GM19455 (cell line): ENCODE results near the gene SLCO3A1.
A peak's percentile ranks its signal among the peaks of the same experiment; 100 is the strongest.
"Not testable (repeated sequence)": the region's sequence is repeated elsewhere in the genome, so short reads cannot be mapped to it uniquely, and the experiment has no call there.

Source experiments
- ATAC-seq: cut with Tn5 transposase; IDR thresholded peaks from one replicate; pipeline ENCODE4 v1.9.1; 2021; ENCODE audit not compliant: unreplicated experiment

Gene SLCO3A1

GRCh38 chr15:92059036-92059970, 205.8 kb downstream of the SLCO3A1 start:
- ATAC-seq, result no peak

GRCh38 chr15:92059971-92060311, 206.4 kb downstream of the SLCO3A1 start:
- ATAC-seq, result not testable (repeated sequence)

GRCh38 chr15:92061511-92062195, 208.1 kb downstream of the SLCO3A1 start:
- no peak for ATAC-seq

GRCh38 chr15:92062505-92062904, 209.0 kb downstream of the SLCO3A1 start:
- no peak for ATAC-seq

GRCh38 chr15:92068121-92068520, 214.6 kb downstream of the SLCO3A1 start:
- no peak for ATAC-seq

GRCh38 chr15:92069308-92070250, 216.1 kb downstream of the SLCO3A1 start:
- ATAC-seq, result no peak

- ATAC-seq, result not testable (repeated sequence)
Measured at GRCh38 chr15:92070251-92070650, 216.7 kb downstream of the SLCO3A1 start.

GRCh38 chr15:92071045-92071634, 217.6 kb downstream of the SLCO3A1 start:
- no peak for ATAC-seq

- ATAC-seq, result no peak
Measured at GRCh38 chr15:92073044-92073785, 219.7 kb downstream of the SLCO3A1 start.

- no peak for ATAC-seq
Measured at GRCh38 chr15:92074101-92074500, 220.6 kb downstream of the SLCO3A1 start.

GRCh38 chr15:92074646-92075045, 221.1 kb downstream of the SLCO3A1 start:
- no peak for ATAC-seq

GRCh38 chr15:92075764-92076163, 222.3 kb downstream of the SLCO3A1 start:
- no peak for ATAC-seq

GRCh38 chr15:92076541-92076940, 223.0 kb downstream of the SLCO3A1 start:
- no peak for ATAC-seq

- peak; percentile 50 for ATAC-seq
Measured at GRCh38 chr15:92077353-92078085, 224.0 kb downstream of the SLCO3A1 start.

GRCh38 chr15:92078270-92078669, 224.8 kb downstream of the SLCO3A1 start:
- no peak for ATAC-seq

GRCh38 chr15:92079047-92079446, 225.5 kb downstream of the SLCO3A1 start:
- ATAC-seq, result no peak

- no peak for ATAC-seq
Measured at GRCh38 chr15:92079647-92080255, 226.2 kb downstream of the SLCO3A1 start.

GRCh38 chr15:92082006-92082843, 228.7 kb downstream of the SLCO3A1 start:
- peak; percentile 54 for ATAC-seq
